ENCODE data around the gene AIFM3. TPM values are rescaled to one million over a fixed set of nuclear protein-coding genes. Genes with fewer than 3 reads are reported as not detected.

AIFM3 gene
- total and polyA plus RNA-seq, 10 donors, result 2.0 to 8.7 (median 5.7) TPM

DNA sequence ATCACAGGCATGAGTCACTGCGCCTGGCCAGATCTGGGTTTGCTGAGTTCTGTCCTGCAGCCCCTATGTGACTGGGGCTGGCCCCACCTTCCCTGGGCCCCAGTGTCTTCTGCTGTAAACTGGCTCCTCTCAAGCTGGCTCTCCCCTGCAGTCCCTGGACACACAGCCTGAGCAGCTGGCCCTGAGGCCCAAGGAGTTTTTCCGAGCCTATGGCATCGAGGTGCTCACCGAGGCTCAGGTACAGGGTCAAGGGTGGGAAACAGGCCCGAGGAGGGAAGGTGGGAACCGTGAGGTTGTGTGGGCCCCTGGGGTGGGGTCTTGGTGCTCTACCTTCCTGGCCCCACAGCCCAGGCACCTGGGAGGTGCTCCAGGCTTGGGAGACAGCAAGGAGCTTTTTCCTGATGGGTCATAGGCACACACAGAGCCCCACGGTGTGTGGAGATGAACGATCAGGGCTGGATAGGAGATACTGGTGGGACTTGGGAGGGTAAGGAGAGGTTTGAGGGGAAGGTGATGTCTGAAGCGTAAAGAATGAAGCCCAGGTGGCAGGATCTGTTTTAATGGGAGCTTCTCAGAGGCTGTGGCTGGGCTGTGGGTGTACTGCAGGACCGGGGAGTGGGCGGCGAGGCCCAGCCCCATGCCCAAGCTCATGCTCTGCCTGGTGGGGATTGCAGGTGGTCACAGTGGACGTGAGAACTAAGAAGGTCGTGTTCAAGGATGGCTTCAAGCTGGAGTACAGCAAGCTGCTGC, 8.7 kb downstream of the AIFM3 start:
- DNase-seq, result no peak
- H3K9me3 ChIP-seq, result peaks cover 0 to 13% (median 8%) of the 10 kb centered on the region in 8 donors
- no peaks in the 10 kb centered on the region for H3K27me3 ChIP-seq (replicated peaks in 1 of 7)
- no peak for TF ChIP-seq POLR2A (IDR thresholded peaks at IDR 0.05)
- TF ChIP-seq CTCF (IDR thresholded peaks at IDR 0.05 in 8 of 11, conservative IDR thresholded peaks at IDR 0.05 in 3 of 11), result no peak
- TF ChIP-seq POLR2AphosphoS5 (IDR thresholded peaks at IDR 0.05), result no peak
- no peak overlapping the region for H3K4me3 ChIP-seq
- 83 to 88% (median 85%) methylated on average over 14 of the region's 14 CpGs for WGBS, 5 donors
- no peaks in the 10 kb centered on the region for H3K36me3 ChIP-seq
- H3K4me1 ChIP-seq, result peaks cover 6 to 44% (median 28%) of the 10 kb centered on the region in 6 donors
- intact Hi-C loops (cut with DNase I; ENCODE audit: low total_unique reads), result no loop called here
- H3K27ac ChIP-seq, result no peak overlapping the region

GRCh38 chr22:20976291-20976877, 9.3 kb downstream of the AIFM3 start:
- 72 to 86% (median 82%) methylated on average over 17 to 24 of the region's 24 CpGs for WGBS, 5 donors
- no peak for DNase-seq
- intact Hi-C loops (cut with DNase I; ENCODE audit: low total_unique reads), result no loop called here

DNA sequence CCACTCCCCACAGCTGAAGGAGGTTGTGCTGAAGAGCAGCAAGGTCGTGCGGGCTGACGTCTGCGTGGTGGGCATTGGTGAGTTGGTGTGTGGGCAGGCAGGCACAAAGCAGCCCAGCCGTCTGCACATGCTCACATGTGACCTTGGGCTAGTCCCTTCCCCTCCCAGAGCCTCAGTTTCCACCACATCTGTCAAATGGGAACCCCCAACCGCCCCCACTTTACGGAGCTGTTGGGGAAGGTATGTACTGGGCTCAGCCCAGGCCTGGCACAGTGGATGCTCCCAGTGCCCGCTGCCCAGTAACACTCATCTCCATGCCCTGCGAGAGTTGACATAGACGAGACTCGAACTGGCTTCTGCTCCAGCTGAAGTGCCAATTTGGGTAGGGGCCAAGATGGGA, 10.0 kb downstream of the AIFM3 start:
- 78 to 87% (median 83%) methylated on average over 7 to 11 of the region's 11 CpGs for WGBS, 5 donors
- Histone ChIP-seq H3K4me3 (no peak overlapping the region), H3K27ac (no peak overlapping the region), H3K27me3 (replicated peaks in 1 of 7) (no peaks in the 10 kb centered on the region), H3K9me3 (peaks cover 0 to 13% (median 8%) of the 10 kb centered on the region in 8 donors), H3K36me3 (no peaks in the 10 kb centered on the region), H3K4me1 (peaks cover 13 to 45% (median 33%) of the 10 kb centered on the region in 6 donors)
- intact Hi-C loops (cut with DNase I; ENCODE audit: low total_unique reads), result no loop called here
- TF ChIP-seq POLR2A (IDR thresholded peaks at IDR 0.05), result no peak
- no peak for TF ChIP-seq POLR2AphosphoS5 (IDR thresholded peaks at IDR 0.05)
- no peak for TF ChIP-seq CTCF (IDR thresholded peaks at IDR 0.05 in 8 of 11, conservative IDR thresholded peaks at IDR 0.05 in 3 of 11)
- DNase-seq, result no peak

More at GRCh38 chr22:20976291-20976877, 9.3 kb downstream of the AIFM3 start:
- Histone ChIP-seq H3K9me3 (peaks cover 0 to 13% (median 8%) of the 10 kb centered on the region in 8 donors), H3K36me3 (no peaks in the 10 kb centered on the region), H3K27me3 (replicated peaks in 1 of 7) (no peaks in the 10 kb centered on the region), H3K27ac (no peak overlapping the region), H3K4me3 (no peak overlapping the region), H3K4me1 (peaks cover 11 to 47% (median 34%) of the 10 kb centered on the region in 6 donors)
- TF ChIP-seq POLR2AphosphoS5 (IDR thresholded peaks at IDR 0.05), result no peak
- no peak for TF ChIP-seq POLR2A (IDR thresholded peaks at IDR 0.05)
- TF ChIP-seq CTCF (IDR thresholded peaks at IDR 0.05 in 8 of 11, conservative IDR thresholded peaks at IDR 0.05 in 3 of 11), result no peak

DNA sequence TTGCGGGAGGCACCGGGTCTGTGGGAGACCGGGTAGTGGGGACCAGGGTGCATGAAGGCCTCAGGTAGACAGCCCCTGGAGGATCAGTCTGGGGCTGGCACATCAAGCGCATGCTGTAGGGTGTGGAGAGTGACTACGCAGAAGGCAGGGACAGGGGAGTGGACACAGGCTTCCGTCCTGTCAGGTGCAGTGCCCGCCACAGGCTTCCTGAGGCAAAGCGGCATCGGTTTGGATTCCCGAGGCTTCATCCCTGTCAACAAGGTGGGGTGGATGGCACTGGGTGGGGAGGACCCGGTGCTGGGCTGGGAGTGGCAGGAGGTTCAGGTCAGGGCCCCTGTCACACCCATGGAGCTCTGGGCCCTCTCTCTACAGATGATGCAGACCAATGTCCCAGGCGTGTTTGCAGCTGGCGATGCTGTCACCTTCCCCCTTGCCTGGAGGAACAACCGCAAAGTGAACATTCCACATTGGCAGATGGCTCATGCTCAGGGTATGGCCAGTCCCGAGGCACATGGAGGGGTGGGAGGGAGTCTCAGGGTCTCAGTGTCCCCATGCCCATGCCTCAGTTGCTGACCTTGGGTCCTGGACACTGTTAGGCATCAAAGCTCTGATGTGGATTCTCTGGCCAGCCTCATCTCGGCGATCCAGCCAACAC, 10.6 kb downstream of the AIFM3 start:
- H3K36me3 ChIP-seq, result no peaks in the 10 kb centered on the region
- TF ChIP-seq POLR2A (IDR thresholded peaks at IDR 0.05), result no peak
- TF ChIP-seq POLR2AphosphoS5 (IDR thresholded peaks at IDR 0.05), result no peak
- TF ChIP-seq CTCF (IDR thresholded peaks at IDR 0.05 in 8 of 11, conservative IDR thresholded peaks at IDR 0.05 in 3 of 11), result no peak
- H3K4me1 ChIP-seq, result peaks cover 8 to 44% (median 31%) of the 10 kb centered on the region in 6 donors
- intact Hi-C loops (cut with DNase I; ENCODE audit: low total_unique reads), result no loop called here
- H3K27me3 ChIP-seq (replicated peaks in 1 of 7), result no peaks in the 10 kb centered on the region
- H3K27ac ChIP-seq, result no peak overlapping the region
- H3K9me3 ChIP-seq, result peaks cover 0 to 13% (median 8%) of the 10 kb centered on the region in 8 donors
- WGBS, 5 donors, result 85 to 96% (median 90%) methylated on average over 13 to 17 of the region's 17 CpGs
- no peak overlapping the region for H3K4me3 ChIP-seq
- no peak for DNase-seq

All from spleen (tissue), 11 donors.